H1 (cell line): ENCODE data around the gene SVIP. TPM values are rescaled to one million over a fixed set of nuclear protein-coding genes. Genes with fewer than 3 reads are reported as not detected.

Experiments
- BCL11A ChIP-seq, 2 experiments: IDR thresholded peaks; one replicate each; pipeline ENCODE4 v1.6.1; 2011; ENCODE audit warnings: low read depth in 2 of 2, low read length in 2 of 2, mild to moderate bottlenecking in 2 of 2
- EP300 ChIP-seq, 2 experiments: IDR thresholded peaks; 1 replicate in 1 of 2; 2 replicates in 1 of 2; pipeline ENCODE4 v1.6.1; 2011 to 2012; ENCODE audit warnings: low read depth in 2 of 2, low read length in 2 of 2, mild to moderate bottlenecking in 2 of 2, borderline replicate concordance in 1 of 2, inconsistent platforms in 1 of 2, moderate library complexity in 1 of 2
- MAX ChIP-seq: IDR thresholded peaks from 2 replicates; pipeline ENCODE4 v1.6.1; 2012; ENCODE audit warnings: inconsistent platforms
- polyA plus RNA-seq, 7 experiments: library from polyadenylated mRNA; depleted of rRNA in 3 of 7; stranded (reverse) in 5 of 7; unstranded in 2 of 7; fragments of >200 nt in 5 of 7; fragments of 200-250 nt in 2 of 7; gene quantifications; 1 replicate in 5 of 7; 2 replicates in 1 of 7; 4 replicates in 1 of 7; pipeline versions ENCODE4 v1.2.1 to v1.2.3, GENCODE V29; 2011 to 2013; ENCODE audit warnings: missing spikeins in 2 of 7, mixed read lengths in 2 of 7
- total RNA-seq: library from RNA; stranded (reverse); fragmentation: NEBNext Ultra II Directional; extraction: Animal tissue kit (Norgen Biotek cat#: 25700); gene quantifications from 2 replicates; pipeline ENCODE4 v1.2.1, GENCODE V29; 2021

Gene SVIP
- total and polyA plus RNA-seq, 2 of the 8 experiments (the other 6 are each of a cell fraction or from before 2014, with no cell fraction given): 1.2 to 11.4 TPM

DNA sequence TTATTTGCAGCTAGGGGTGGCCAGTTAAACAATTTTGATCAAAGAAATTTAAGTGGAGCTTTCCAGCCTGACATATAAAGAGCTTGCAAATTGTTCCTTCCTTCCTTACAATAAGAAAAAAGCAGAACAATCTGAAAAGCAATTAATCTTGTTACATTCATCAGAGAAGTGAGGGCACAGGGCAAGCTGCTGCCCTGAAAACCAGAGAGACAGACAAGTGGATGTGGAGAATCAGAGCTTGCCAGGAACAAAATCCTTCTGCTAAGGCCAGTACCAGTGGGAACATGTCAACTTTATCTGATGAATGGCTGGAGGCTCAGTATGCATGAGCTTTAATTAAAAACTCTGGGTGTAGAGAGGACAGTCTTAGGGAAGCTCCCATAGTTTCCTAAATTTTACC, 21.9 kb upstream of the SVIP start (continued):
- TF ChIP-seq MAX: no peak
- TF ChIP-seq EP300 (IDR thresholded peaks at IDR 0.05; ENCODE audit: borderline replicate concordance in 1 of 2, low read depth in 2 of 2, low read length in 2 of 2): no peak
- no peak for TF ChIP-seq BCL11A (IDR thresholded peaks at IDR 0.05; ENCODE audit: low read depth in 2 of 2, low read length in 2 of 2)
